Omental fat pad (tissue), 4 donors: ENCODE data around the gene ZNF302. TPM values are rescaled to one million over a fixed set of nuclear protein-coding genes. Genes with fewer than 3 reads are reported as not detected.
"Not testable (repeated sequence)": the region's sequence is repeated elsewhere in the genome, so short reads cannot be mapped to it uniquely, and the experiment has no call there.

Experiments
- ATAC-seq: fragments of 150-250 bp; one replicate; pipeline ENCODE4 v1.9.1; 2016; ENCODE audit warnings: mild to moderate bottlenecking, moderate library complexity; ENCODE audit not compliant: low FRiP score
- DNase-seq: peaks from one replicate; pipeline ENCODE4 v3.0.0-alpha.2; 2019; ENCODE audit warnings: low spot score
- total RNA-seq, 4 donors: library from RNA; depleted of rRNA; stranded (reverse); fragments of >200 nt; gene quantifications; one replicate each; pipeline ENCODE4 v1.1.0, GENCODE V29; 2016
- TF ChIP-seq, protein P1 (sequence below), 3 donors: fragments of 450-650 bp; IDR thresholded peaks; one replicate each; pipeline ENCODE4 v1.5.1; 2016 to 2017; ENCODE audit warnings: antibody characterized with exemption in 3 of 3, mild to moderate bottlenecking in 3 of 3, moderate library complexity in 2 of 3

The ZNF302 gene
- total RNA-seq, 4 donors from 2014 or later, result 11.8 to 40.8 (median 19.9) TPM

DNA sequence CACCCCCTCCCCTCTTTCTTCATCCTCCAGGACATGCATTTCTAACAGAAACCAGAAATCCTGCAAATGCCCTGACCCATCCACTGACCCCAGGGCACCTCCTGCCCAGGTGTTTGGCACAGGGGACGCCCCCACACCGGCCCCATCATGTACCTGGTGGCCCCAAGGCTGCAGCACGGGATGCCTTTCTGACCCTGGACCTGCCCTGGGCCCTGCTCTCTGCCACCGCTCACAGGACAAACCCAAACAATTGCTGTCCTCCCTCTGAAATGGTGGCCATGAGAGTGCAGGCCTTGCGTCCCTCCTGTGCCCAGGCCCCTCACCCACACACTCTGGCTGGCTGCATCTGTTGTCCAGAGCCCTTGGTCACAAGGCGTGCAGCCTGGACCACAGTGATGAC, 12.6 kb upstream of the ZNF302 start:
- ATAC-seq (no peak), DNase-seq (no peak)
- TF ChIP-seq, protein P1, sequence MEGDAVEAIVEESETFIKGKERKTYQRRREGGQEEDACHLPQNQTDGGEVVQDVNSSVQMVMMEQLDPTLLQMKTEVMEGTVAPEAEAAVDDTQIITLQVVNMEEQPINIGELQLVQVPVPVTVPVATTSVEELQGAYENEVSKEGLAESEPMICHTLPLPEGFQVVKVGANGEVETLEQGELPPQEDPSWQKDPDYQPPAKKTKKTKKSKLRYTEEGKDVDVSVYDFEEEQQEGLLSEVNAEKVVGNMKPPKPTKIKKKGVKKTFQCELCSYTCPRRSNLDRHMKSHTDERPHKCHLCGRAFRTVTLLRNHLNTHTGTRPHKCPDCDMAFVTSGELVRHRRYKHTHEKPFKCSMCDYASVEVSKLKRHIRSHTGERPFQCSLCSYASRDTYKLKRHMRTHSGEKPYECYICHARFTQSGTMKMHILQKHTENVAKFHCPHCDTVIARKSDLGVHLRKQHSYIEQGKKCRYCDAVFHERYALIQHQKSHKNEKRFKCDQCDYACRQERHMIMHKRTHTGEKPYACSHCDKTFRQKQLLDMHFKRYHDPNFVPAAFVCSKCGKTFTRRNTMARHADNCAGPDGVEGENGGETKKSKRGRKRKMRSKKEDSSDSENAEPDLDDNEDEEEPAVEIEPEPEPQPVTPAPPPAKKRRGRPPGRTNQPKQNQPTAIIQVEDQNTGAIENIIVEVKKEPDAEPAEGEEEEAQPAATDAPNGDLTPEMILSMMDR (IDR thresholded peaks at IDR 0.05), result no peak

DNA sequence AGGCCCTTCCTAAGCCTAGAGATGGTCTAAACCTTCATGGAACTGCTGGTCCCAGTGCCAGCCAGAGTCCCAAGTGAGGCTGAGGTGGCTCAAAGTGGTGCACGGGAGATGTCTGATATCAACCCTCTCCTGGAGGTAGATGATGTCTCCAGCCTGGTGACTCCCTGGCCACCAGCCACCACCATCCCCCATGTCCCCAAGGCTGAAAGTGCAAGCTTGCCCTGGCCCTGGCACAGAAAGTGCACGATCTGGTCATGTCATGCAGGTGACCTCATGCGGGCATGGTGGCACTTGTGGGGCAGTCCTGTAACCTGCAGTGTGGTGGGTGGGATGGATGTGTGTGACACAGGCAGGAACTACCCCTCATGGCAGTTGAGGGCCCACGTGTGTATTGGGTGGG, 12.2 kb upstream of the ZNF302 start:
- not testable (repeated sequence) for ATAC-seq, DNase-seq

DNA sequence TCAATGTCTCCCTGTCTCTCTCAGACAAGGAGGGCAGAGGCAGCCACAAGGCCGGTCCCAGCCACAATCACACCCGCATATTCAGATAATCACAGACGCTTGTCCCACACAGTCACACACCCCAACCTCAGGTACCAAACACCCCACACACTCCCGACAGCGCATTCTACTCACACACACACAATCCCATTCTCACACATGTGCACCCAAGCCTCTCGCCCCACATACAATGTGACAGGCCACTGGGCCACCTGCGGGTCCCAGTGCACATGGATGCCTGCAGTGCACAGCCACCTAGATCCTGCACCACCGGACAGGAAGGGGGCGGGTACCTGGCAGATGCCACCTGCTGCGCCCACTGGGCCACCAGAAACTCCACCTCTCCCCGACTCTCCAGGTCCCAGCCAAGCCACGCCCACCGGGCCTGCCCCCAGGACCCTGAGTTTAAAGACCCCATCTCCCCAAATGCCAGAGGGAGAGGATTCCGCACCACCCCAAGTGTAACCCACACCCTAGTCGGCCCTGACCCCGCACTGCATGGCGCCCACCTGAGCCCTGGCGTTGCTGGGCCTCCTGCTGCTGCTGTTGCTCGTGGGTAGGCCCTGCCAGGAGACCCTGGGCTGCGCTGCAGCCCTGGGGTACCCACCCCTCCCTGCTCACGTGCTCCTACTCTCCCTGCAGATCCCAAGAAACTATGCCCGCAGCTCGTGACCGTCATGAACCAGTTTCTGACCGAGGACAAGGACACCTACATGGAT, 11.1 kb upstream of the ZNF302 start:
- ATAC-seq (no peak), DNase-seq (no peak)
- TF ChIP-seq, protein P1 (IDR thresholded peaks at IDR 0.05), result no peak

- no peak for DNase-seq
- TF ChIP-seq, protein P1 (IDR thresholded peaks at IDR 0.05), result no peak
- ATAC-seq, result no peak
These were observed 10.6 kb upstream of the ZNF302 start for GRCh38 chr19:34666958-34667265.

DNA sequence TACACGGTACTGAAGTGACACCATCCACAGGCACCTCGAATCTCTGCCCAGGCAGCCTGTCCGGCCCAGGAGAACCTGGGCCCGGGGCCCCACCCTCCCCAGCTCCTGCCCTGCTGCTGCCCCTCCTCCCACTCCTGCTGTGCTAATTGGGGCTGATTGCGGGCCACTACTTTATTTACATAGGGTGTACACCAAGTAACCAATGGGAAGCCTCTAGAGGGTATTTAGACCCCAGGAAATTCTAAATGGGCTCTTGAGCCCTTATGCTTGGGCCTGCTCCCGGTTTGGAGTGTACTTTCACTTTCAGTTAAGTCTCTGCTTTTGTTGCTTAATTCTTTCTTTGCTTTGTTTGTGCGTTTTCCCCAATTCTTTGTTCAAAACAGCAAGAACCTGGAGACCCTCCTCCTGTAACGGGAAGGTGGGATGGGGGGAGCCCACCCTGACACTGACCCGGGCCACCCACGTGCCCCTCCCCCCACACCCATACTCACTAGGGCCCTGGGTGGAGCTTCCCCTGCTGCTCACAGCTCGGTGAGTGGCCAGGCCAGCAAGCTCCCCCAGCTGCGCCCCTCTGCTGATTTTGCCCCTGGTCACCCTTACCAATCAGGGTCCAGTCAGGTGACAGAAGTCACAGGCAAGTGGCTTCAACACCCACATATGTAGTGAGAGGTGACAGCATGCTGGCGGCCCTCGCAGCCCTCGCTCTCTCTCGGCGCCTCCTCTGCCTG, 10.0 kb upstream of the ZNF302 start:
- ATAC-seq (no peak), DNase-seq (no peak)
- TF ChIP-seq, protein P1 (IDR thresholded peaks at IDR 0.05), result no peak

DNA sequence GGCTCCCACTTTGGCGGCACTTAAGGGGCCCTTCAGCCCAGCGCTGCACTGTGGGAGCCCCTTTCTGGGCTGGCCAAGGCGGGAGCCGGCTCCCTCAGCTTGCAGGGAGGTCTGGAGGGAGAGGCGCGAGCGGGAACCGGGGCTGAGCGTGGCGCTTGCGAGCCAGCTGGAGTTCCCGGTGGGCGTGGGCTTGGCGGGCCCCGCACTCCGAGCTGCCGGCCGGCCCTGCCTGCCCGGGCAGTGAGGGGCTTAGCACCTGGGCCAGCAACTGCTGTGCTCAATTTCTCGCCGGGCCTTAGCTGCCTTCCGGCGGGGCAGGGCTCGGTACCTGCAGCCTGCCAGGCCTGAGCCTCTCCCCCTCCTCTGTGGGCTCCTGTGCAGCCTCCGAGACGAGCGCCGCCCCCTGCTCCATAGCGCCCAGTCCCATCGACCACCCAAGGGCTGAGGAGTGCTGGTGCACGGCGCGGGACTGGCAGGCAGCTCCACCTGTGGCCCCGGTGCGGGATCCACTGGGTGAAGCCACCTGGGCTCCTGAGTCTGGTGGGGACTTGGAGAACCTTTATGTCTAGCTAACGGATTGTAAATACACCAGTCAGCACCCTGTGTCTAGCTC, 9.3 kb upstream of the ZNF302 start:
- ATAC-seq, DNase-seq: not testable (repeated sequence)

DNA sequence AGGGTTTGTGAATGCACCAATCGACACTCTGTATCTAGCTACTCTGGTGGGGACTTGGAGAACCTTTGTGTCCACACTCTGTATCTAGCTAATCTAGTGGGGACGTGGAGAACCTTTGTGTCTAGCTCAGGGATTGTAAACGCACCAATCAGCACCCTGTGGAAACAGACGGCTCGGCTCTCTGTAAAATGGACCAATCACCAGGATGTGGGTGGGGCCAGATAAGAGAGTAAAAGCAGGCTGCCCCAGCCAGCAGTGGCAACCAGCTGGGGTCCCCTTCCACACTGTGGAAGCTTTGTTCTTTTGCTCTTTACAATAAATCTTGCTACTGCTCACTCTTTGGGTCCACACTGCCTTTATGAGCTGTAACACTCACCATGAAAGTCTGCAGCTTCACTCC, 8.8 kb upstream of the ZNF302 start:
- not testable (repeated sequence) for DNase-seq, ATAC-seq

DNA sequence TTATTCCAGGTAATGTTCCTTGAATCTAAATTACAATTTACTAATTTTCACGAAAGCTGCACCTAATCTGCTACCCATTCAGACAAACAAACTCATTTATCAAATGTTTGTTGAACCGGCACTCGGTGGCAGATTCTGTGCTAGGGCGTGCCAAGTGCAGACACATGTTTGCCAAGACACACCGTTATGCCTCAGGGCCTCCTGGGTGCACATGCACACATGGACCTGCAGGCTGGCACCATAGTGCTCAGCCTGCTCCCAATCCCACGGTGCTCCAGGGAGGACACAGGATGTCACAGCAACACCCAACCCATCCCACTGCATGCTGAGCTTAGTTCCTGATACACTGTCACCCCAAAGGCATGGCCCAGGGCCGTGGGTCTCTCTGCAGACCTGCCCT, 8.2 kb upstream of the ZNF302 start:
- TF ChIP-seq, protein P1 (IDR thresholded peaks at IDR 0.05), result no peak
- ATAC-seq (no peak), DNase-seq (no peak)
